H54 (cell line): ENCODE data around the gene FBXL22.

Experiments
- DNase-seq: peaks from one replicate; pipeline ENCODE4 v3.0.0; 2011; ENCODE audit warnings: low spot score, mixed read lengths; ENCODE audit not compliant: insufficient read length
- FAIRE-seq: peaks from 3 replicates; lab custom pipeline; 2011; peaks lifted over from hg19 to GRCh38; lab: Jason Lieb, UNC
- POLR2A ChIP-seq: IDR thresholded peaks from 2 replicates; pipeline ENCODE4 v1.6.1; 2011; ENCODE audit warnings: low read depth, mild to moderate bottlenecking, low read length

Gene FBXL22, protein sequence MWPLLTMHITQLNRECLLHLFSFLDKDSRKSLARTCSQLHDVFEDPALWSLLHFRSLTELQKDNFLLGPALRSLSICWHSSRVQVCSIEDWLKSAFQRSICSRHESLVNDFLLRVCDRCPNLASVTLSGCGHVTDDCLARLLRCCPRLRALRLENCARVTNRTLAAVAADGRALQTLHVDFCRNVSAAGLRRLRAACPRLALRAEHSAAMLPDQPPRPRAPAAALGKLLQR

DNA sequence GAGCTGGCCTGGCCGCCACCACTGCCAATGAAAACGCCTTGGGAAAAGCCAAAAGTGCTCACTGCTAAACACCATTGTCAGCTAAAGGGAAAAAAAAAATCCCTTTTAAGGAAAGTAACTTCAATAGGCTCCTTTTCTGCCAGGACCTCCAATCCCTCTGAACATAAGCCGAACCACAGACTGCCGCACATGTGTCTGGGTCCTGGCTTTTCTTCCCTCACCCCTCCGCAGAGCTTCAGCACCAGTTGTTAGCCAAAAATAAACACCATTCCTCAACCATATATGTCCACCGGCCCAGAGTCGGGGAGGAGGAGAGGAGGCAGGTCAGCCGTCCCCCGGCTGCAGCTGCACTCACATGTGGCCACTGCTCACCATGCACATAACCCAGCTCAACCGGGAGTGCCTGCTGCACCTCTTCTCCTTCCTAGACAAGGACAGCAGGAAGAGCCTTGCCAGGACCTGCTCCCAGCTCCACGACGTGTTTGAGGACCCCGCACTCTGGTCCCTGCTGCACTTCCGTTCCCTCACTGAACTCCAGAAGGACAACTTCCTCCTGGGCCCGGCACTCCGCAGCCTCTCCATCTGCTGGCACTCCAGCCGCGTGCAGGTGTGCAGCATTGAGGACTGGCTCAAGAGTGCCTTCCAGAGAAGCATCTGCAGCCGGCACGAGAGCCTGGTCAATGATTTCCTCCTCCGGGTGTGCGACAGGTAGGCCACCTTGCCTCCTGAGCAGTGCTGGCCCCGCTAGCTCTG lies at the start of gene FBXL22:
Gene FBXL22 (plus strand): TSS at position 350 of the 753 bp plus-strand sequence. CDS start 6 bp downstream, at position 356.
- DNase-seq (no peak), FAIRE-seq (no peak)
- TF ChIP-seq POLR2A: no peak

DNA sequence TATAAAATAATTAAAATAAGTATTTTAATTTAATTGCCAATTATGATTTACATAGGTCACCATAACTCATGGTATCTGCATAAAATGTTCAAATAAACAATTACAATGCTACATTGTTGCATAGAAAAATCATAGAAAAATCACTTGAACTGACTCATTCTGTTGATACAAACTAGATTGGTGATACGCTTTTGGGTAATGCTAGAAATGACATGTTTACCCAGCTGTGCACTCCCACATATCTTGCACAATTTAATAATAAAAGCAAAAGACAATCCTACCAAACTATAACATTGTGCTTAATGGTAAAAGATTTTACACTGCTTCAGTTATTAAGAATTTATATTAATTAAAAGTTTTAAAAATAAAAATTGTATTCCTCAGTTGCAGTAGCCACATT lies 45.8 kb upstream of the FBXL22 start:
- DNase-seq: no peak
- no peak for TF ChIP-seq POLR2A
- FAIRE-seq: no peak

GRCh38 chr15:63553388-63553791 lies 43.8 kb upstream of the FBXL22 start:
- no peak for TF ChIP-seq POLR2A
- DNase-seq (peak; percentile 9), FAIRE-seq (peak; percentile 74)

DNA sequence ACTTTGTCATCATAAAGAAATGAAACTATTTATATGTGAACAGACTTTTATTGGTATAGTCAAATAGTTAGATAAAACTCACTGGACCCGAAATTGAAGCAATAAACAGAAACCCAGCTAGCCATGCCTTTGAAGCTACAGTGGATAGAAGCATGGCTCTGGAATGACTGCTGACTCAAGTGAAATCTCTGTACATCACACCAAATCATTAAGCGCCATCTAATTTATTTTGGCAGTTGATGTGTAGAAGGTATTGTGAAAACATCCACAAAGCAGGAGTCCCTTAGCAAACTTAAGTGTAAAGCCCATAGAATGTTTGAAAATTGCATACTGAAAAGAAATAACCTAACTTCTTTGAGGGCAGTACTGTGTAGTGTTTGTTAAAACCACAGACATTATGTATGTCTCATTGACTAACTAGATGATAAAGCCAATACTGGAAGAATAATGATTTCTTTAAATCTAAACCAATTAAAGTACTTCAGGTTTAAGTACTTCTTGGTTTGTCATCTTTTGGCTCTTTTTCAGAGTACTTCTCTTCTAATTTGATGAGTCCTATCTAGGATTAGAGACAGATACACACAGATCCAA lies 42.8 kb upstream of the FBXL22 start:
- FAIRE-seq: no peak
- DNase-seq: no peak
- TF ChIP-seq POLR2A: no peak

DNA sequence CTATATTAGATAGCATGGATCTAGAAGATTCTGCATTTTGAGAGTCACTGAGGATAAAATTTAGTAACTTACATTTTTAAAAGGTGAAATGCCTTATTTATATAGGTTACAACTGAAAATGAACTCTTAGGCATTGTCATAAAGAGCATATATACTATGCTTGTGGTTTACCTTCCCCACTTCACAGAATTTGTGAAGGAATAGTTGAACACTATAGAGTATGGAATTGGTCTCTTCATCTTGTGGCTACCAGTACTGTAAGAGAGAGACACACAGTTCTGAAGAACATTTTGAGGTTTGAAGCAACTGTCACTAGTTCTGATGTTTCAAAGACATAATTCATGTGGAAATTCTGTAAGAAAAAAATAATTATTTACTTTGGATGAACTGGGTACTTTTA lies 41.7 kb upstream of the FBXL22 start:
- no peak for DNase-seq
- no peak for TF ChIP-seq POLR2A
- FAIRE-seq: no peak

DNA sequence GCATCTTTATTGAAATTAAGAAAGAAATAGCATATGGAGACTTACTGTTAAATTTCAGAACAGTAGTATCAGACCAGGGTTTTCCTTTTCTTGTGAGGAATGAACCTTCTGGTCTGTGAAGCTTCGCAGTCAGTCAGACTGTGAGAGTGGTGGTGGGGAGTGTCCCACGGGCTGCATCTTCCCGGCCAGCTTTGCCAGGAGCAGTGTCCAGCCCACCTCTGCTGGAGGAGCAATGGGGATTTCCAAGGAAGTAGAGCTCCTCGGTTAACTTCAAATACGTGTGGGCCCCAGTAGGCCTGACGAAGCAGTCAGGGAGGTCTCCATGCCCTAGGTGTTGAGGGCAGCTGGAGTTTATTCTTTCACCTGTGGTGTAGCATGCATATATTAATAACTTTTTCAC lies 40.9 kb upstream of the FBXL22 start:
- no peak for TF ChIP-seq POLR2A
- FAIRE-seq (no peak), DNase-seq (no peak)

- TF ChIP-seq POLR2A: no peak
- no peak for DNase-seq
- FAIRE-seq: no peak
Observed at GRCh38 chr15:63556736-63557135, 40.5 kb upstream of the FBXL22 start.

- DNase-seq (no peak), FAIRE-seq (no peak)
- TF ChIP-seq POLR2A: no peak
Observed at GRCh38 chr15:63559753-63560152, 37.4 kb upstream of the FBXL22 start.

- FAIRE-seq (no peak), DNase-seq (no peak)
- no peak for TF ChIP-seq POLR2A
Observed at GRCh38 chr15:63560741-63561448, 36.3 kb upstream of the FBXL22 start.

GRCh38 chr15:63564093-63564492 lies 33.1 kb upstream of the FBXL22 start:
- no peak for FAIRE-seq
- no peak for TF ChIP-seq POLR2A
- DNase-seq: no peak

- DNase-seq (no peak), FAIRE-seq (no peak)
- no peak for TF ChIP-seq POLR2A
Observed at GRCh38 chr15:63565536-63566186, 31.5 kb upstream of the FBXL22 start.

- DNase-seq (no peak), FAIRE-seq (peak; percentile 6)
- no peak for TF ChIP-seq POLR2A
Observed at GRCh38 chr15:63572749-63573464, 24.3 kb upstream of the FBXL22 start.

DNA sequence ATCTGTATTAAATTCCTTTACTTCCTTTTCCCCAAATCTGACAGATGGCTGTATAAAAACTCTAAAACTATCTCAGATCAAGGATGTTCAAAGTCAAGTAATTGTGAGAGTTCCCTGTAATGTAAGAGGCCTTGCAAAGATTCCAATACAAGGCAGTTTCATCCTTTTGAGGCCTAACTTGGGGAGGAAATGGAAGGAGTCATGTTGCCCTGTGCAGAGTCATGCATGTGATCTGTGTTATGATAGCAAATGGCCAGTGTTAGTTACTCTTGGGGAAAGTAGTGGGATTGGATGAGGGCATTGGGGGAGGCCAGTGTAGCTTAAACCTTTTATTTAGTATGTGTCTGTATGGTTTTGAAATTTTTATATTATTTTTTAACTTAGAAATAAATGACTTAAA lies 23.7 kb upstream of the FBXL22 start:
- TF ChIP-seq POLR2A: no peak
- no peak for DNase-seq
- FAIRE-seq: no peak

DNA sequence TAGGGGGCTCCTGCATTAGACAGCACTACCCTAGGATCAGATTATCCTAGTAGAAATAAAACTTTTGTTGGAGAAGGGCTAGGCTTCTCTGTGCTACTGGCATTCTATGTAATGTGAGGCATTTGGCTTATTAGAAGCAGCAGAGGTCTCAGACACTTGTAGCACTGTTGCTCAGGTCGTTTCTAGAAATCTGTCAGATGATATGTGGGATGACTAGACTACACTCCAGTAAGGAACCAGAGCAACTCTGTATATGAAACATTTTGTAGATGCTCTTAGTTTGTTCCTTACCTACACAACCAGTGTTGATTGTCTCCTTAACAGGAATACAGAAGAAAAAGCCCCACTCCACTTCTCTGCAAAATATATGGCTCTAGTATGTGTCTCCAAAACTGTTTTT lies 21.9 kb upstream of the FBXL22 start:
- no peak for TF ChIP-seq POLR2A
- FAIRE-seq (no peak), DNase-seq (no peak)
